Iris pigment epithelial cell (primary cell): ENCODE results near the gene GRN.
"Not testable (repeated sequence)": the region's sequence is repeated elsewhere in the genome, so short reads cannot be mapped to it uniquely, and the experiment has no call there.

Source experiments
- DNase-seq: peaks from one replicate; pipeline ENCODE4 v3.0.0-alpha.2; 2011; ENCODE audit warnings: low read depth

The GRN gene

DNA sequence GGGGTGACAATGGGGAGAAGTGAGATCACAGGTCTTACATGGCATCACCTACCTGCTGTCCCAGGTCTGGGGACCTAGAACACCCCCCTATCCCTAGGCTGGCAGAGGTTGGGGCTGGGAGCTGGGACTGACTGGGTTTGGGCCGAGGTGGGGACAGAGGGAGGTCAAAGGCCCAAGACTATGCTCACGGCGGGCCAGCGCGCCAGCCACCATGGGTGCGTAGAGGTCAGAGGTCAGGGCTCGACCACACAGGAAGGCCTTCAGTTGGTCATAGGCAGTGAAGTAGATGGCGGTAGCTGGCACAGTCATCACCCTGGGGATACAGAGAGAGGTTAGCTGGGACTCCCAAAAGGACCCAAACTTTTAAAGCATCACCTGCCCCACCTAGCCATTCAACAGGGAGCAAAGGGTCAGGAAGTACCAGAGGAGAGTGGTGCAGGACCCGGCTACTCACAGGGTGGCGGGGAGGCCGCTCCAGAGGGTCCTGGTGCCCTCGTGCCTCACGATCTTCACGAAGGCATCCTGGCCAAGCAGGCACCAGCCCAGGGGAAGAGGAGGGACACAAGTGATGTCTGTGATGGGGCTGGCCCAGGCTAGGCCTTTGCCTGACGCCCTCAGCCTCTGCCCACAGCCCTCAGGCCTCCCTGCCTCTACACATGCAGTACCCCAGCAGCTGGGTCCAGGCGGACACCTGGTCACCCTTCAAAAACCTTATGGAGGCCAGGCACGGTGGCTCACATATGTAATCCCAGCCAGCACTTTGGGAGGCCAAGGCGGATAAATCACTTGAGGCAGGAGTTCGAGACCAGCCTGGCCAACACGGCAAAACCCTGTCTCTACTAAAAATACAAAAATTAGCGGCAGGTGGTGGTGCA is 23.6 kb upstream of the GRN start:
- DNase-seq = no peak

DNA sequence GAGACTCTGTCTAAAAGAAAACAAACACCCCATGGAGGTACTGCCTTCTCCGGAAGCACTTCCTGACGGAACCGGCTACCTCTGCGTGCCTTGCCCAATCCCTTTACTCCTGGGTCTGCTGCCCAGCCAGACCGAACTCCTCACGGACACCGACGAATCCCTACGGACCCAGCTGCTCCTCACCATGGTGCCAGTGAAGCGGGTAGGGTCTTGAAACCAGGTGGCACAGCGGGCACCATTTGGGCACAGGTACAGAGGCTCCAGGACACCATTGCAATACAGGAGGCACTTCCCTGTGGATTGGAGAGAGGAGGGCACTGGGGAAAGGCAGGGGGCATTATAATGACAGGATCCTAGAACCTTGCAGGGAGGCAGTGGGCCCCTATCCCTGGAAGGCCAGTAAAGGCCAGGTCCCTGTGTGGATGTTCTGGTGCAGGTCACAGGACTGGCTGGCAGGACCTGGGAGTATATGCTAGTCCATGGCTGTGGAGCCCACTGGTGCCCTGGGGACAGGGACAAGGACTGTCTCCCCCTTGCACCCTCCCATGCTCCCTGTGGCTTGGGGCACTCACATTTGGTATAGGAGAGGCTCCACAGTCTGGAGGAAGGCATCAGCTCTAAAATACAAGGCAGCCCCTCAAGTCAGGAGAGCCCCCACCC is 22.7 kb upstream of the GRN start:
- DNase-seq = no peak

DNA sequence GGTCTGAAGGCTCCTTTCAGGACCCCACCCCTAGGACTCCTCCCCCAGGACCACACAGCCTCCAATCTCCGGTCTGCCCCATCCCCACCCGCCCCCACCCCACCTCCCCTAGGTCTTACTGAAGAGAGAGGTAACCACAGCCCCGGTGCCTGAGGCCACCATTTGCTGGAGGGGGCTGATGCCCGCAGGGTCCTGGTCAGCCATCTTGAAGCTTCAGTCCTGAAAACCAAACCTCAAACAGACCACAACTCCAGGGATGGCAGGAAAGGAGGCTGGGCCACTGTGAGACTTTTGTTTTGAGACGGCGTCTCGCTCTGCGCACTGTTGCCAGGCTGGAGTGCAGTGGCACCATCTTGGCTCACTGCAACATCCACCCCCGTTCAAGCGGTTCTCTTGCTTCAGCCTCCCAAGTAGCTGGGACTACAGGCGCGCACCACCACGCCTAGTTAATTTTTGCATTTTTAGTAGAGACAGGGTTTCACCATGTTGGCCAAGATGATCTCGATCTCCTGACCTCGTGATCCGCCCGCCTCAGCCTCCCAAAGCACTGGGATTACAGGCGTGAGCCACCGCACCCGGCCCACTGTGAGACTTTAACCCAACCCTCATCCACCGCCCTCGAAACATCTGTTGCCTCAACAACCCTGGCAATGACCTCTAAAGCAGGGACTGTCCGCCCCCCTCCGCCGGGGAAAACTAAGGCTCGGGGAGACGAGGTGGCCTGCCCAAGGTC is 21.6 kb upstream of the GRN start:
- no peak for DNase-seq

DNA sequence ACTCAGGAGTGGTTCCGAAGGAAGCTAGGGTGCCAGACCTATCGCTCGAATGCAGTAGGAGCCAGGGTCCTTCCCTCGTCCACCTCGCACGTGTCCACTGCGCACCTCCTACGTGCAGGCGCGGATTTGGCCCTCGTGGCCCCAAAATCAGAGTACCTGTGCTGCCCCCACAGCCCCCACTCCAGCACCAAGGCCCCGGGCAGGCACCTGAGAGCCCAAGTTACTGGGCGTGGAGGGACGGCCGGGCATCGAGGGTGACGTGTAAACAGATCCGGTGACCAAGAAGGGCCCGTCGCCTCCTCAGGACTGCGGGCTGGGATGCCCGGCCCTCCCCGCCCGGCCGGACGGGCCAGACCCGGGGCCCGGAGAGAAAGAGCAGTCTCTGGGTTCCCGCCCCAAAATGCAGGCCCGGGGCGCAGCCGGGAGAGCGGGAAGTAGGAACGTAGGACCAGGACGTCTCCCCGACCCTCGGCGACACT is 21.0 kb upstream of the GRN start:
- no peak for DNase-seq

DNA sequence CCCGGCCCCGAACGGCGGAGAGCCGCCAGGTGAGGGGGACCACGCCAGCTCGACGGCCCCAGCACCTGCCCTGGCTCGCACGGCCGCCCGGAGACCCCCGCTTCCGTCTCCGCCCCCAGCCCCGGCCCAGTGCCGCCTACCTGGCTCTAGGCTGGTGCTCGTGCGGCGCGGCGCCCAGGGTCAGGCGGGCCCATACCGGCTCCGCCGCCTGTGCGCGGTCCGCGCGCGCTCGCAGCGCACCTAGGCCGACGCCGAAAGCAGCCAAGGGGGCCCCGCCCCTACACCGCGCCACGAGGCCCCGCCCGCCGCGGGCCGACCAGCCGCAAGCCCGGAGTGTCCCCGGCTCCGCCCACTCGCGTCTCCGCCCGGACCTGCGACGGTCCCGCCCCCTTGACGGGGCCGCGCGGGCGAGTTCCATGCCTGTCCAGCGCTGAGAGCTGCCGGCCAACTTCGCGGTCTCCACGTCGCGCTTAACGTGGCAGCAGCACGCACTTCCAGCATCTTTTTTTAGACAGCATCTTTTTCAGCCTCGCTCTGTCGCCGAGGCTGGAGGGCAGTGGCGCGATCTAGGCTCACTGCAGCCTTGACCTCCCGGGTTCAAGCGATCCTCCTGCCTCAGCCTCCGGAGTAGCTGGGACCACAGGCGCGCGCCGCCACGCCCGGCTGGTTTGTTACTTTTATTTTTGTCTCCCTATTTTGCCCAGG is 20.4 kb upstream of the GRN start, which contains the start of gene SLC25A39:
Gene SLC25A39 (minus strand): TSS at position 253 of the 705 bp plus-strand sequence. CDS start 1,261 bp downstream, outside the sequence.
- DNase-seq = peak; percentile 95

DNA sequence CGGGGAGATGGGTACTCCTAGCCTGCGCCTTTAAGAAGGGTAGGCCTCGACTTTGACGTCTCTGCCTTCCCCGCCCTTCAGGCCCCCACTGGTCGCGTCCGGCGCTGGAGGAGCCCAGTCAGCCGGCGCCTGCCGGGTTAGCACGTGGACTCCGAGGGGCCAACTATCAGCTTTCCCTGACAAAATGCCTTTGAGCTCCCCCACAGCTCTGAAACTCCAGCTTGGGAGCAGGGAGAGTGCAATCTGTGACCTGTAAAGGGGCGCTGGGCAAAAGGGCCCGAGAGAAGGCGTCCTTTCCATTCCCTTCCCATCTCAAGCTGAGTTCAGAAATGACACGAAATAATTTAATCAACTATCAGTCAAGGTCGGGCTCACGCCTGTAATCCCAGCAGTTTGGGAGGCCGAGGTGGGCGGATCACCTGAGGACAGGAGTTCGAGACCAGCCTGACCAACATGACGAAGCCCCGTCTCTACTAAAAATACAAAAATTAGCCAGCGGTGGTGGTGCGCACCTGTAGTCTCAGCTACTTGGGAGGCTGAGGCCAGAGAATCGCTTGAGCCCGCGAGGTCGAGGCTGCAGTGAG is 18.1 kb upstream of the GRN start:
- peak; percentile 98 for DNase-seq

DNA sequence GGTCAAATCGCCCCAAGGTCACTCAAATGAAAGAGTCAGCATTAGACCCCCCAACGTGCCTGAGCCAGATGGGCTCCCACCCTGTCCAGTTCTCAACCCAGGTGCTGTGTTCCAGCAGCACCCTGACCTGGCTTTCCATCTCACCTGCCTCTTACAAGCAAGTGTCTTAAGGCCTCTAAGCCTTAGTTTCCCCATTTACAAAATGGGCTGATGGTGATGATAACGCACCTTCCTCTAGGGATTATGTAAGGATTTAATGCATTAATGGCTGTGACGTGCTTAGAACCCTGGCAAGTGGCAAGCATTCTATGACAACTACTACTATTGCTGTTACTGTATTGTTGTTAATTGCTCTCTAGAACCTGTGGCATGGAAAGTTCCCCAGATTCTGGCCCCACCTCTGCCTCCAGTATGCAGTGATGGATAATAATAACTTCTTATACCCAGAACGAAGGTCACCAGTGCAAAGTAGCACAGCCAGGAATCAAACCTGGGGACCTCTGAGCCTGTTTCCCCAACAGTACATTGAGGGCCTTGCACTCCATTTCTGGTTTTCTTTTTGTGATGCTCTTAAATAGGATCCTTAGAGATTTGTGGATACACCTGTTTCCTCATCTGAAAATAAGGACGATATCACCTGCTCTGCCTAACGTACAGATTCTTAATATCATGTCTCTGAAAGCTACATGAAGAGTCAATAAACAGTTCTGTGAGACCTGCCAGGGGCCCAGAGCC is 17.2 kb upstream of the GRN start:
- no peak for DNase-seq

DNA sequence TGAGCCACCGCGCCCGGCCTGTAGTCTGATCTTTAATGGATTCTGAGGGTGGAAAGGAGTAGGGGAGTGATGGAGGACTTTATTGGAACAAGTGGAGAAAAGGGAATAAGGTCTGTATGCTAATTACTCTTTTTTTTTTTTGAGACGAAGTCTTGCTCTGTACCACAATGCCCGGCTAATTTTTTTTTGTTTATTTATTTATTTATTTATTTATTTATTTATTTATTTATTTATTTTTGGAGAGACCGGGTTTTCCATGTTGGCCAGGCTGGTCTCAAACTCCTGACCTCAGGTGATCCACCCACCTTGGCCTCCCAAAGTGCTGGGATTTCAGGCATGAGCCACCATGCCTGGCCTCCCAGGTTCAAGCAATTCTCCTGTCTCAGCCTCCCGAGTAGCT is 15.6 kb upstream of the GRN start:
- DNase-seq = not testable (repeated sequence)

DNA sequence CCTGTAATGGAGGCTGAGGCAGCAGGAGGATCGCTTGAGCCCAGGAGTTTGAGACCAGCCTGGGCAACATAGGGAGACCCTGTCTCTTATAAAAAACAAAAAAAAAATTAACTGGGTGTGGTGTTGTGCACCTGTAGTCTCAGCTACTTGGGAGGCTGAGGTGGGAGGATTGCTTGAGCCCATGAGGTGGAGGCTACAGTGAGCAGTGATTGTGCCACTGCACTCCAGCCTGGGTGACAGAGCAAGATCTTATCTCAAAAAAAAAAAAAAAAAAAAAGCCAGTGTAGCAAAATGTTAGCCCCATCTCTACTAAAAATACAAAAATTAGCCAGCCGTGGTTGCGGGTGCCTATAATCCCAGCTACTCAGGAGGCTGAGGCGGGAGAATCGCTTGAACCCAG is 14.8 kb upstream of the GRN start:
- DNase-seq = not testable (repeated sequence)

DNA sequence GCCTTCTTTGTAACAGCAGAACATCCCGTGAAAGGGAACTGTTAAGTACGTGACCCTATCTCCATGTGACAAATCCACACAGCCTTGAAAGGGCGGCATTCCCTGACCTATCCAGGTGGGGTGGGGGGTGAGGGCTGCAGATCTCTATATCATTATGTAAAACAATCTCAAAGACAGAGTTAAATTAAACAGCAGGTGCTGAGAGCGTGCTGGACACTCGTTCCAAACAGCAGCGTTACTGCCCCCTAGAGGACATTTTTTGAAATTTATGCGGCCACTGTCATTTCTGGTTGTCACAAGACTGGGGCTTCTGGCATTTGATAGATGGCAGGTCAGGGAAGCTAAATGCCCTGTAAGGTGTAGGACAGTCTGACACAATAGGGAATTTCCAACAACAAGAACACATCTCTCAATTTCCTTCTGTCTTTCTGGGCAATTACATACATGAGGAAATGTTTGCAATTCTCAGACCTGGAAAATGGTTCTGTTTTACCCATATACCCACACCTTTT is 13.8 kb upstream of the GRN start:
- peak; percentile 53 for DNase-seq

DNA sequence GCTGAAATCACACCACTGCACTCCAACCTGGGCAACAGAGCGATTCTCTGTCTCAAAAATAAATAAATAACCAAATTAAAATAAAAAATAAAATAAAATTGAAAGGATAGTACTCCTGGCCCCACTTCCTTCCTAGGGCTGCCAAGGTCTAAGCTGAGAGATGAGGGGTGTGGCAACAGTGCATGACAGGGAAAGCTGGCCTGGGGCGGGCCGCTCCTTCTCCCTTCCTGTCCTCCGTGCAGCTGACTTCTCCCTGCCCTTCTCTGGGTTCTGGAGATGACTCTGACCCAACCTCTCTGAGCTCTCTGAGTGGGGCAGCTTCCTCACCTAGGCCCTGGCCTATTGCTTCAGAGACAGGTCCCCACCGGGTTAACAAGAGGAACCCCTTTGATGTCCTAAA is 11.7 kb upstream of the GRN start:
- no peak for DNase-seq

DNA sequence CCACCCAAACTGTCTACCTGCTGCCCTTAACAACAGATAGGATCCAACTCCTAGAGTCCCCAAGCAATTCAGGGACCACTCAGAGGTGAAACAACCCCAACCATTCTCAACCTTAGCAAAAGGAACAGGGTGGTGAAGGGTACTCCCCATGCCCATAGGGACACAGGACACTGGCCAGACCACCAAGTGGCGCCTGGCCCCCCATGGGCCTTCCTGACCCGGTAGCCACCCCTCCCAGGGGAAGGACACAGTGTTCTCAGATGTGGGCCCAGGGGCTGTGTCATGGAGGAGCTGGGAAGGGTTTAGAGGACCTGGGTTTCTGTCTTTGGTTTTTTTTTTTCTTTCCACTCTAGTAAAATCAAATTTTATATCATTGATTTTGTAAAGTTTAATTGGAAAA is 10.8 kb upstream of the GRN start:
- DNase-seq = no peak

DNA sequence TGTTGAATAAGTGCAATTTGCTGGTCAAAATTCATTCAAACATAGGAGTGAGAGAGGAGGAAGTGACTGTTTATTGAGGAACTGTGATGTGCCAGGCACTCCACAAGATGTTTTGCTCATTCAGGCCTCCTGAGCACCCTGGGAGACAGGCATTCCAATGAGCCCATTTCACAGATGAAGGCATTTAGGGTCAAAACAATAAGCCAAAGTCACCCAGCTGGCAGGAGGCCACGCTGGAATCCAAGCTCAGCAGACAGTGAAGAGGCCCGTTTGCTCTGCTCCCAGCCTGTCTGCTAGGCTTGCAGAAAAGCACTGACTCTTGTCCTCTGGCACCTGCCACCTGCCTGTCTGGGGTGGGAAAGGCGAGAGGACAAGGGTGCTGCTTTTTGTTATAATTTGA is 10.4 kb upstream of the GRN start:
- peak; percentile 39 for DNase-seq

DNA sequence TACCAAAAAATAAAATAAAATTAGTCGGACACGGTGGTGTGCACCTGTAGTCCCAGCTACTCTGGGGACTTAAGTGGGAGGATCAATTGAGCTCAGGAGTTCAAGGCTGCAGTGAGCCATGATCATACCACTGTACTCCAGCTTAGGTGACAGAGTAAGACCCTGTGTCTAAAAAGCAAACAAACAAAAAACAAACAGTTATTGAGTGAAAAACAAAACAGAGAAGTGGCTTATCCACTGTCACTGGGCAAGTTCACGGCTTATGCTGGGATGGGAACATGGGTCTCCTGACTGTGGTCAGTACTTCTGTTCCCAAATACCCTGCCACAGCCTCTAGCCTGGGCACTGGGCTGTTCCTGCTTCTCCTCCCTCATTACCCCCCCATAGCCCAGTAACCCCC is 9.5 kb upstream of the GRN start:
- no peak for DNase-seq

DNA sequence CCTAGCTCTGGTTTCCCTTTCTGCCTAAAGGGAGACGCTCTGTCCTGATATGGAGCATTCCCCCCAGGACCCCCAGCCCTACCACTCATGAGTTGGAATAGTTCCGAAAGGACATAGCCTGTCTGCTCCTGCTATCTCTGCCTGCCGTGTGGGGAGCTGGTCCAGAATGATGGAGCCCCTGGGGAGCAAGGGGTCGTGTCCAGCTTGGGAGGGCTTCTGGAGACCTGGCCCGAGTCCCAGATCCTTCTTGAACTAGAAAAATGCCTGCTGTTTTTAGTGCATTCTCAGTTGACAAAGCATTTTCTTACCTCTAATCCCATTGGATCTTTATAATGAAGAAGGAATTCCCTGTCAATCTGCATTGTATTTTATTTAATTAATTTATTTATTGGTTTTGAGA is 9.1 kb upstream of the GRN start:
- no peak for DNase-seq

DNA sequence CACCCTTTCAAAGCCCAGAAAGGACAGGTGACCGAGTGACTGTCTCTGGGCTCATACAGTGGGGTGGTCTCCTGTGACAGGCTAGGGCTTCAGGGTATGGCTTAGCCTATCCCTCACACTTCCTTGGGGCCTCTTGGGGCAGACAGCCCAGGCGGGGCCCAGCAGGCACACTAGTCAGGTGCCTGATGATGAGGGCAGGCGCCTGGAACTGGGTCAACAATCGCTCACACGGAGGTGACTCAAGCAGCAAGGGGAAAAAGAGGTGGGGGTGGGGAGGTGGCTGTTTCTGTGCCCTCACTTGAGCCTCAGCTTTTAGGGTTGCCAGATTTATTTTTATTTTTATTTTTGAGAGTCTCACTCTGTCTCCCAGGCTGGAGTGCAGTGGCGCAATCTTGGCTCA is 6.4 kb upstream of the GRN start:
- peak; percentile 26 for DNase-seq

DNA sequence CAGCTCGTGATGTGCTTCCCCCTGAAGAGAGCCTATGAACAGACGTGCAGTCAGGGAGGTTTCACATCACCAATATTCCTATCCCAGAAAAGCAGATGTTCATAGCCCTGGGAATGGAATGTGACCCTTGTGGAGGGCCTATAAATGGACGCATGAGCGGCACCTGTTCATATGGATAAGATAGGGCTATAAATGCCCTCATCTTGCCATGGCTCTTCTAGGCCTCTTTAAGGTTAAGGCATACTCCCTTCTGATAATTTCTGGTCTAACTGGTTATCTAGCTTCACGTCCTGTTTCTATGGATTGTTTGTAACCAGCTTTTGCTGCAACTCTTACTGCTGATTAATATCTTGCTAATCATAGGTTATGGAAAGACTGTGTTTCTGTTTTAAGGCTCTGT is 4.5 kb upstream of the GRN start:
- DNase-seq = not testable (repeated sequence)

DNA sequence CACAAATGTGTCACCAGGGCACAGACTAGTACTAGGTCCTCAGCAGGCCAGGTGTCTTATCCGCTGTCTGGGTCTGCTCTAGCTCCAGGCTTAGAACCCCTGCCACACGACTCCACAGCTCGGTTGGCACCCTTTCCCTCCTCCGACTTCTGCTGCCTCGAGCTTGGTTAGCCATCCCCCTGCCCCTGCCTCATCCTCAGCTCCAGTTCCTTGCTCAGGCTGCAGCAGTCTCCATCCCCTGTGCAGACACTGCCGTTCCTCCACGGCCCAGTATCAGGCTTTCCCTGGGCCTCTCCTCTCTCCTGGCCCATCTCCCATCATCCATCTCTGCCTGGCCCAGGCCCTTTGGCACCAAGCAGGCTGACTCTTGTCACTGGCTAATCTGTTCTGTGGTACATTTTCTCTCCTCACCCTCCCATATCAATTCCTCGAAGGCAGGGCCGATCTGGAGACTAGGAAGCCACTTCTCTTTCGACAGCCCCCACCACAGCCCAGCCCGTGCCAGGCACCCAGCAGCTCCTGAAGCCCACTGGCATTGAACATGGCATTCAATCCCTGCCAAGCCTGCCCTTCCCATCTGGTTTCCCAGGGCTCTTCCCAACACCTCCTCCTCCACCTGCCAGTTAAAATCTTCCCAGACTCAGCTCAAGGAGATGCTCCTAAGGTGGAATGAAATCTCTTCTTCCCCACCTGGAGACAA is 1.4 kb upstream of the GRN start:
- DNase-seq = no peak

DNA sequence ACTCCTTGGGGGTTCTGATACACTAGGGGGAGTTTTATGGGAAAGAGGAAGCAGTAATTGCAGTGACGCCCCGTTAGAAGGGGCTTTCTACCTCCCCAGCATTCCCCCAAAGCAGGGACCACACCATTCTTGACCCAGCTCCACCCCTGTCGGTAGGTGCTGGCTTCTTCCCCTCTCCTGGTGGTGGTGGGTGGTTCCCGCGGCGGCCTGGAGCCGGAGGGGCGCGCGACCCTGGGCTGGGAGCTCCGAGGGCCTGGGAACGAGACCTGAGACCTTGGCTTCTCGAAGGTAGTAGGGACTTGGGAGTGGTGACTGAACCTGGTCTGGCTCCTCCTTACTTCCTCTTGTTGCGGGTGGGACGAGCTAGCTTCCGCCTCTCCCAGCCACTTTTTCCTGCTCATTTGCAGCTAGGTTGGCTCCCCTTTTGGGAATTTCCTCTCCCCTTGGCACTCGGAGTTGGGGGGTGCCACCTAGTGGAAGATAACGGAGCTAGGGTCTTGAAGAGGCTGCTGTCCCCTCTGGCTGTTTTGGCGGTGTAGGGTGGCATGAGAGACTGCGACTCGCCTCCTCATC is 438 bp downstream of the GRN start:
- peak; percentile 55 for DNase-seq
